ENCODE data around the gene AQP6. TPM values are rescaled to one million over a fixed set of nuclear protein-coding genes. Genes with fewer than 3 reads are reported as not detected.

Gene AQP6
- total RNA-seq, 1 experiment from 2014 or later: 0.31 TPM

DNA sequence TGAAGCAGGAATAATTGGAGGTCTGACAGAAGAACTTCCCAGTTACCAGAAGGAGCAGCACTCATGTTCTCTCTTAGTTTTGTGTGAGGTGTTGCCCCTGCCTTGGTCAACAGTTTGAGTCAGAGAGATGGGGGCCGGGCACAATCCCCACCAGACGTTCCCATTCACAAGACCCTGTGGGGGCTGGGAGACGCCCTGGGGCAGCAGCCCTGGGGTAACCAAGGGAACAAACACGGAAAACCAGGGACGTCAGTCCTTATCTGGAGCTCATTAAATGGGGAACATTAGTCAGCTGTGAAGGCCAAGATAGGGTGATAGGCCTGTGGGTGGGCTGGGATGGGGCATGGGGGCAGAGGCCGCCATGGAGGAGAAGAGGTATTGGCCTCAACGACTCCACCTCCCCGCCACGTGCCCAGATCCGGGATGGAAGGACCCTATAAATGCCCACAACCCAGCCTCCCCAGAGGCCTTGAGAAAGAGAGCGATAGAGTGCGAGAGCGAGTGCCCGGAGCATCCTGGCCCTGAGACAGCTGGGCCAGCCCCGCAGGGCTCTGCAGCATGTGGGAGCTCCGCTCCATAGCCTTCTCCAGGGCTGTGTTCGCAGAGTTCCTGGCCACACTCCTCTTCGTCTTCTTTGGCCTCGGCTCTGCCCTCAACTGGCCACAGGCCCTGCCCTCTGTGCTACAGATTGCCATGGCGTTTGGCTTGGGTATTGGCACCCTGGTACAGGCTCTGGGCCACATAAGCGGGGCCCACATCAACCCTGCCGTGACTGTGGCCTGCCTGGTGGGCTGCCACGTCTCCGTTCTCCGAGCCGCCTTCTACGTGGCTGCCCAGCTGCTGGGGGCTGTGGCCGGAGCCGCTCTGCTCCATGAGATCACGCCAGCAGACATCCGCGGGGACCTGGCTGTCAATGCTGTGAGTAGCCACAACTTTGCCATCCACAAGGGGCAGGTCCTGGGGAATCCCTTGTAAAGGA lies 22.2 kb upstream of the AQP6 start, which contains the start of gene AQP2:
TSS of gene AQP2 (plus strand) at position 465 of the 979 bp plus-strand sequence. CDS start at position 559, 94 bp downstream.
- no peak for TF ChIP-seq TCF7L2 (IDR thresholded peaks at IDR 0.05; ENCODE audit: low read depth, low read length)
- TF ChIP-seq, protein P1, sequence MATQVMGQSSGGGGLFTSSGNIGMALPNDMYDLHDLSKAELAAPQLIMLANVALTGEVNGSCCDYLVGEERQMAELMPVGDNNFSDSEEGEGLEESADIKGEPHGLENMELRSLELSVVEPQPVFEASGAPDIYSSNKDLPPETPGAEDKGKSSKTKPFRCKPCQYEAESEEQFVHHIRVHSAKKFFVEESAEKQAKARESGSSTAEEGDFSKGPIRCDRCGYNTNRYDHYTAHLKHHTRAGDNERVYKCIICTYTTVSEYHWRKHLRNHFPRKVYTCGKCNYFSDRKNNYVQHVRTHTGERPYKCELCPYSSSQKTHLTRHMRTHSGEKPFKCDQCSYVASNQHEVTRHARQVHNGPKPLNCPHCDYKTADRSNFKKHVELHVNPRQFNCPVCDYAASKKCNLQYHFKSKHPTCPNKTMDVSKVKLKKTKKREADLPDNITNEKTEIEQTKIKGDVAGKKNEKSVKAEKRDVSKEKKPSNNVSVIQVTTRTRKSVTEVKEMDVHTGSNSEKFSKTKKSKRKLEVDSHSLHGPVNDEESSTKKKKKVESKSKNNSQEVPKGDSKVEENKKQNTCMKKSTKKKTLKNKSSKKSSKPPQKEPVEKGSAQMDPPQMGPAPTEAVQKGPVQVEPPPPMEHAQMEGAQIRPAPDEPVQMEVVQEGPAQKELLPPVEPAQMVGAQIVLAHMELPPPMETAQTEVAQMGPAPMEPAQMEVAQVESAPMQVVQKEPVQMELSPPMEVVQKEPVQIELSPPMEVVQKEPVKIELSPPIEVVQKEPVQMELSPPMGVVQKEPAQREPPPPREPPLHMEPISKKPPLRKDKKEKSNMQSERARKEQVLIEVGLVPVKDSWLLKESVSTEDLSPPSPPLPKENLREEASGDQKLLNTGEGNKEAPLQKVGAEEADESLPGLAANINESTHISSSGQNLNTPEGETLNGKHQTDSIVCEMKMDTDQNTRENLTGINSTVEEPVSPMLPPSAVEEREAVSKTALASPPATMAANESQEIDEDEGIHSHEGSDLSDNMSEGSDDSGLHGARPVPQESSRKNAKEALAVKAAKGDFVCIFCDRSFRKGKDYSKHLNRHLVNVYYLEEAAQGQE (IDR thresholded peaks at IDR 0.05; ENCODE audit: insufficient read depth in 1 of 2, low read depth in 2 of 2, low read length in 1 of 2): no peak
- TF ChIP-seq, protein P2, sequence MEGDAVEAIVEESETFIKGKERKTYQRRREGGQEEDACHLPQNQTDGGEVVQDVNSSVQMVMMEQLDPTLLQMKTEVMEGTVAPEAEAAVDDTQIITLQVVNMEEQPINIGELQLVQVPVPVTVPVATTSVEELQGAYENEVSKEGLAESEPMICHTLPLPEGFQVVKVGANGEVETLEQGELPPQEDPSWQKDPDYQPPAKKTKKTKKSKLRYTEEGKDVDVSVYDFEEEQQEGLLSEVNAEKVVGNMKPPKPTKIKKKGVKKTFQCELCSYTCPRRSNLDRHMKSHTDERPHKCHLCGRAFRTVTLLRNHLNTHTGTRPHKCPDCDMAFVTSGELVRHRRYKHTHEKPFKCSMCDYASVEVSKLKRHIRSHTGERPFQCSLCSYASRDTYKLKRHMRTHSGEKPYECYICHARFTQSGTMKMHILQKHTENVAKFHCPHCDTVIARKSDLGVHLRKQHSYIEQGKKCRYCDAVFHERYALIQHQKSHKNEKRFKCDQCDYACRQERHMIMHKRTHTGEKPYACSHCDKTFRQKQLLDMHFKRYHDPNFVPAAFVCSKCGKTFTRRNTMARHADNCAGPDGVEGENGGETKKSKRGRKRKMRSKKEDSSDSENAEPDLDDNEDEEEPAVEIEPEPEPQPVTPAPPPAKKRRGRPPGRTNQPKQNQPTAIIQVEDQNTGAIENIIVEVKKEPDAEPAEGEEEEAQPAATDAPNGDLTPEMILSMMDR (IDR thresholded peaks at IDR 0.05): no peak
- TF ChIP-seq SIN3A (IDR thresholded peaks at IDR 0.05; ENCODE audit: borderline replicate concordance, insufficient read depth, low read depth, low read length): no peak
- TF ChIP-seq POLR2AphosphoS5 (IDR thresholded peaks at IDR 0.05; ENCODE audit: low read depth, low read length): no peak
- ChIA-PET CTCF (no interaction called here), POLR2A (interaction anchor here (0.7 kb wide), 1 partner anchor 122 kb away, joined by 3 read pairs; no protein-coding TSS in a partner anchor)
- in situ Hi-C loops (cut with HindIII; ENCODE audit: low pct_unique_long_range_greater_than_20kb, low sequenced_read_pairs): no loop called here
- Histone ChIP-seq H3K36me3 (ENCODE audit: control insufficient read depth, insufficient read depth, low read length) (no peaks in the 10 kb centered on the region), H3K27me3 (ENCODE audit: control insufficient read depth, insufficient read depth, low read length) (no peaks in the 10 kb centered on the region), H3K4me3 (ENCODE audit: low read depth in 2 of 2, low read length in 2 of 2) (no peak within 1 kb of the TSS), H3K4me1 (ENCODE audit: control insufficient read depth, insufficient read depth, low read length) (peaks cover 5% of the 10 kb centered on the region), H3K9me3 (ENCODE audit: control insufficient read depth, insufficient read depth, low read depth, low read length) (no peaks in the 10 kb centered on the region), H3K27ac (ENCODE audit: low read length) (peak within 1 kb of the TSS; percentile 31)
- no peak for DNase-seq (ENCODE audit: low read depth, low spot score)
- no peak for ATAC-seq
- intact Hi-C loops (cut with micrococcal nuclease; ENCODE audit: unreplicated experiment): loop anchor here (10.0 kb wide), 1 partner anchor 176 kb away; no protein-coding TSS in a partner anchor
- no TSS peak for BruUV-seq (replicated peaks)

DNA sequence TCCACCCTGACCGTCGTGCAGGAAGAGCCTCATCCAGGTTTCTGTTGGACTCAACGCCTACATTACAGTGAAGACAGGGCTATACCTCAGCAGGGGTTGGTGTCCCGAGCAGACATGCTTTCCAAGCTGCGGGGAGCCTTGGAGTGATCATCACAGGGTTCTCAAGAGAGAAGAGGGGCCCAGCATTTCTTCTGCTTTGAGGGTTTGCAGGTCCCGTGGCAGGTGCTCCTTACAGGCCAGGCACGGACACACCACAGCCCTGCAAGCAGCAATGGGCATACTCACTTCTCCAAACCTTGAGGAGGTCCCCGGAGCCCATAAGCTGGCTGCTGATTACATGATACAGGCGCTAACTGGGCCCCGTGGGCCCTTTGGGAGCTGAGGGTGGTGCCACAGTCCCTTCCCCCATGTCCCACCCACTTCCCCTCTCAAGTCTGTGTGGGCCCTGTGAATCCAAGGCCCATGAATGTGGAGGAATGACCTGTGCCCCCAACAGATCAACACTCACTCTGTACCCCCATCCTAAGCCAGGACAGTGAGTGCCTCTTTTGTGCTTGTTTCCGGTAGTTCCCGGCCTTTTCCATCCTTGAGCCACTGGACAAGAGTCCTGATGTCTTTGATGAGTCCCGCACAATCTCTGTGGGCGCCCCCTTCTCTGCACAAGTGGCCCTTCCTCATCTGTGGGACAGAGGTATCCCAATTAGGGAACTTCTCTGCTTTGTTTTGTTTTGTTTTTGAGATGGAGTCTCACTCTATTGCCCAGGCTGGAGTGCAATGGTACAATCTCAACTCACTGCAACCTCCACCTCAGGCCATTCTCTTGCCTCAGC lies 21.1 kb upstream of the AQP6 start:
- Histone ChIP-seq H3K9me3 (ENCODE audit: control insufficient read depth, insufficient read depth, low read depth, low read length) (no peaks in the 10 kb centered on the region), H3K27me3 (ENCODE audit: control insufficient read depth, insufficient read depth, low read length) (no peaks in the 10 kb centered on the region), H3K27ac (ENCODE audit: low read length) (no peak overlapping the region), H3K36me3 (ENCODE audit: control insufficient read depth, insufficient read depth, low read length) (no peaks in the 10 kb centered on the region), H3K4me3 (ENCODE audit: low read depth in 2 of 2, low read length in 2 of 2) (no peak overlapping the region), H3K4me1 (ENCODE audit: control insufficient read depth, insufficient read depth, low read length) (no peaks in the 10 kb centered on the region)
- no peak for DNase-seq (ENCODE audit: low read depth, low spot score)
- ChIA-PET CTCF (no interaction called here), POLR2A (no interaction called here)
- TF ChIP-seq SIN3A (IDR thresholded peaks at IDR 0.05; ENCODE audit: borderline replicate concordance, insufficient read depth, low read depth, low read length) (no peak), POLR2AphosphoS5 (IDR thresholded peaks at IDR 0.05; ENCODE audit: low read depth, low read length) (no peak), TCF7L2 (IDR thresholded peaks at IDR 0.05; ENCODE audit: low read depth, low read length) (no peak)
- TF ChIP-seq, protein P2 (IDR thresholded peaks at IDR 0.05): no peak
- TF ChIP-seq, protein P1 (IDR thresholded peaks at IDR 0.05; ENCODE audit: insufficient read depth in 1 of 2, low read depth in 2 of 2, low read length in 1 of 2): no peak
- intact Hi-C loops (cut with micrococcal nuclease; ENCODE audit: unreplicated experiment) (loop anchor here (10.0 kb wide), 1 partner anchor 177 kb away; no protein-coding TSS in a partner anchor), in situ Hi-C loops (cut with HindIII; ENCODE audit: low pct_unique_long_range_greater_than_20kb, low sequenced_read_pairs) (no loop called here)
- ATAC-seq: no peak
- BruUV-seq (replicated peaks): no TSS peak

All from Panc1 (cell line).